SK-N-SH (cell line): ENCODE data around the gene SMURF1. TPM values are rescaled to one million over a fixed set of nuclear protein-coding genes. Genes with fewer than 3 reads are reported as not detected.

Experiments
- CTCF ChIA-PET: fragments of 300-600, 350-600 bp; formaldehyde crosslinking; extraction: SDS; loops from one replicate; lab custom pipeline; 2021; lab: Yijun Ruan, JAX
- POLR2A ChIA-PET: fragments of 350-600 bp; sonication (Branson Sonifier 250); formaldehyde crosslinking; extraction: SDS; loops from one replicate; lab custom pipeline; 2020; ENCODE audit warnings: antibody characterized with exemption, inconsistent platforms; lab: Yijun Ruan, JAX
- DNase-seq: peaks from one replicate; pipeline ENCODE4 v3.0.0; 2012
- H2AFZ ChIP-seq: fragments of 200-600 bp; sonication (generic); 2 replicates; pipeline ENCODE4 v1.8.1; 2016; ENCODE audit warnings: antibody characterized with exemption, mild to moderate bottlenecking, low read depth
- H3F3A ChIP-seq: fragments of 200-600 bp; sonication (generic); replicated peaks from 2 replicates; pipeline ENCODE3; 2016; ENCODE audit warnings: antibody characterized with exemption, mild to moderate bottlenecking; ENCODE audit not compliant: insufficient read depth
- H3K27ac ChIP-seq, 2 experiments: fragments of 200-500 bp in 1 of 2; fragments of 200-600 bp in 1 of 2; sonication (Bioruptor generic) in 1 of 2; sonication (generic), shearing (Covaris generic) in 1 of 2; 2 replicates each; pipeline versions ENCODE4 v1.5.1 to v1.6.1; 2014 to 2016; ENCODE audit warnings: low read depth in 2 of 2, inconsistent platforms in 1 of 2, low read length in 1 of 2, mild to moderate bottlenecking in 1 of 2, mixed read lengths in 1 of 2
- H3K27me3 ChIP-seq: fragments of 200-600 bp; sonication (generic), shearing (Covaris generic); 2 replicates; pipeline ENCODE4 v1.6.1; 2016; ENCODE audit warnings: mixed run types; ENCODE audit not compliant: insufficient read depth
- H3K36me3 ChIP-seq, 2 experiments: fragments of 200-500 bp in 1 of 2; fragments of 200-600 bp in 1 of 2; sonication (Bioruptor generic) in 1 of 2; sonication (generic) in 1 of 2; replicated peaks in 1 of 2; 2 replicates each; pipeline versions ENCODE3 to v1.5.1; 2014 to 2016; ENCODE audit warnings: low read length in 1 of 2, mild to moderate bottlenecking in 1 of 2; ENCODE audit not compliant: insufficient read depth in 2 of 2, control insufficient read depth in 1 of 2
- H3K4me1 ChIP-seq, 2 experiments: fragments of 200-500 bp in 1 of 2; fragments of 200-600 bp in 1 of 2; sonication (Bioruptor generic) in 1 of 2; sonication (generic), shearing (Covaris generic) in 1 of 2; 2 replicates each; pipeline versions ENCODE4 v1.5.1 to v1.6.1; 2014 to 2016; ENCODE audit warnings: low read depth in 1 of 2, low read length in 1 of 2, mixed run types in 1 of 2; ENCODE audit not compliant: insufficient read depth in 2 of 2, control insufficient read depth in 1 of 2
- H3K4me2 ChIP-seq: fragments of 200-600 bp; sonication (generic), shearing (Covaris generic); 2 replicates; pipeline ENCODE4 v1.6.1; 2017; ENCODE audit warnings: mixed run types
- H3K4me3 ChIP-seq, 2 experiments: fragments of 200-500 bp in 1 of 2; fragments of 200-600 bp in 1 of 2; sonication (Bioruptor generic) in 1 of 2; sonication (generic), shearing (Covaris generic) in 1 of 2; 2 replicates each; pipeline versions ENCODE4 v1.5.1 to v1.8.1; 2014 to 2016; ENCODE audit warnings: low read depth in 2 of 2, inconsistent platforms in 1 of 2, low read length in 1 of 2, mild to moderate bottlenecking in 1 of 2, mixed read lengths in 1 of 2, moderate library complexity in 1 of 2
- H3K79me2 ChIP-seq: fragments of 200-600 bp; sonication (generic); 2 replicates; pipeline ENCODE4 v1.8.1; 2017; ENCODE audit warnings: mild to moderate bottlenecking; ENCODE audit not compliant: insufficient read depth
- H3K9ac ChIP-seq: fragments of 200-600 bp; sonication (generic); 2 replicates; pipeline ENCODE4 v1.6.1; 2017; ENCODE audit warnings: mixed run types
- H3K9me2 ChIP-seq: fragments of 200-600 bp; sonication (generic); 2 replicates; pipeline ENCODE4 v1.6.1; 2017; ENCODE audit warnings: mixed run types
- H3K9me3 ChIP-seq: fragments of 200-600 bp; sonication (generic); 2 replicates; pipeline ENCODE4 v1.6.1; 2017; ENCODE audit warnings: mixed run types, mild to moderate bottlenecking, moderate library complexity
- H4K20me1 ChIP-seq: fragments of 200-600 bp; sonication (generic); 2 replicates; pipeline ENCODE4 v1.6.1; 2017; ENCODE audit warnings: mild to moderate bottlenecking, mixed run types; ENCODE audit not compliant: insufficient read depth
- CHD2 ChIP-seq: fragments of 150-350 bp; IDR thresholded peaks from 2 replicates; pipeline ENCODE4 v1.6.1; 2018; ENCODE audit warnings: low read length; ENCODE audit not compliant: partially characterized antibody
- EP300 ChIP-seq, 2 experiments: IDR thresholded peaks; 2 replicates each; pipeline versions ENCODE4 v1.4.0 to v1.6.1; 2012; ENCODE audit warnings: borderline replicate concordance in 1 of 2, low read depth in 1 of 2, low read length in 1 of 2
- EZH2phosphoT487 ChIP-seq: fragments of 200-600 bp; sonication (generic); IDR thresholded peaks from 2 replicates; pipeline ENCODE4 v1.6.1; 2017; ENCODE audit warnings: low read depth, mixed run types, mild to moderate bottlenecking, antibody characterized with exemption, moderate library complexity, borderline replicate concordance
- FOXM1 ChIP-seq: IDR thresholded peaks from 2 replicates; pipeline ENCODE4 v1.4.0; 2012; ENCODE audit warnings: low read depth, mild to moderate bottlenecking
- GABPA ChIP-seq: IDR thresholded peaks from 2 replicates; pipeline ENCODE4 v1.4.0; 2012; ENCODE audit warnings: low read depth, mild to moderate bottlenecking
- MXI1 ChIP-seq: IDR thresholded peaks from 2 replicates; pipeline ENCODE4 v1.6.1; 2012; ENCODE audit warnings: mild to moderate bottlenecking, low read depth, low read length, improper control_type of control experiment
- NFIC ChIP-seq: IDR thresholded peaks from 2 replicates; pipeline ENCODE4 v1.4.0; 2012; ENCODE audit warnings: borderline replicate concordance
- RCOR1 ChIP-seq: fragments of 150-350 bp; IDR thresholded peaks from 2 replicates; pipeline ENCODE4 v1.6.1; 2017; ENCODE audit warnings: antibody characterized with exemption, low read length
- REST ChIP-seq: IDR thresholded peaks from 2 replicates; pipeline ENCODE4 v1.6.1; 2012; ENCODE audit warnings: mild to moderate bottlenecking, low read depth, low read length, moderate library complexity
- RFX5 ChIP-seq: IDR thresholded peaks from 2 replicates; pipeline ENCODE4 v1.6.1; 2012; ENCODE audit warnings: mild to moderate bottlenecking, improper control_type of control experiment, low read length
- RXRA ChIP-seq: IDR thresholded peaks from 2 replicates; pipeline ENCODE4 v1.4.0; 2012; ENCODE audit warnings: low read depth, mild to moderate bottlenecking, borderline replicate concordance
- SIN3A ChIP-seq: IDR thresholded peaks from 2 replicates; pipeline ENCODE4 v1.6.1; 2012; ENCODE audit warnings: low read depth, mild to moderate bottlenecking, low read length, moderate library complexity, borderline replicate concordance
- TCF12 ChIP-seq: IDR thresholded peaks from 2 replicates; pipeline ENCODE4 v1.4.0; 2012
- TEAD4 ChIP-seq: IDR thresholded peaks from 2 replicates; pipeline ENCODE4 v1.4.0; 2012; ENCODE audit warnings: mild to moderate bottlenecking, borderline replicate concordance; ENCODE audit not compliant: insufficient read depth
- WGBS: methylation state at CpG from one replicate; pipeline ENCODE4 v1.1.6; 2017; ENCODE audit warnings: low lambda C conversion rate; 5-methylcytosine and 5-hydroxymethylcytosine counted together
- polyA plus RNA-seq, 3 experiments: library from polyadenylated mRNA; depleted of rRNA; stranded (reverse); fragments of >200 nt; gene quantifications; 2 replicates each; pipeline ENCODE4 v1.2.3, GENCODE V29; 2012
- TF ChIP-seq, protein P1 (sequence below): fragments of 150-350 bp; IDR thresholded peaks from 2 replicates; pipeline ENCODE4 v1.6.1; 2016; ENCODE audit warnings: mild to moderate bottlenecking, low read depth, low read length

SMURF1 gene
- polyA plus RNA-seq, 1 of the 3 experiments (the other 2 are of a cell fraction): 12.9 TPM

DNA sequence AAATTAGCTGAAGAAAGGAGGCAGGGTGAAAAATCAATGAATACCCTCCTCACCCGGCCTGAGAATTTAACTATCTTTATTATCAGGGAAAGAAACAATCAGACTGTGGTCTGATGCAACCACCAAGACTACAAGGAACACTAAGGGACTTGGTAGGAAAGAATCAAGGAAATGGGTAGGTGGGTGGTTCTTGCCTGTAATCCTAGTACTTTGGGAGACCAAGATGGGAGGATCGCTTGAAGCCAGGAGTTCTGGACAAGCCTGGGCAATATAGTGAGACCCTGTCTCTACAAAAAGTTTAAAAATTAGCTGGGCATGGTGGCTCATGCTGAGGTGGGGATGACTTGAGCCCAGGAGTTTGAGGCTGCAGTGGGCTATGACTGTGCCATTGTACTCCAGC lies 12.6 kb downstream of the SMURF1 start:
- Histone ChIP-seq H3K27ac (no peak overlapping the region), H3F3A (peaks cover 1% of the 10 kb centered on the region), H3K36me3 (no peaks in the 10 kb centered on the region), H2AFZ (no peak overlapping the region), H4K20me1 (peaks cover 98% of the 10 kb centered on the region), H3K27me3 (no peaks in the 10 kb centered on the region), H3K9me3 (no peaks in the 10 kb centered on the region), H3K9ac (no peak overlapping the region), H3K79me2 (peaks cover 100% of the 10 kb centered on the region), H3K4me1 (peaks cover 5 to 8% of the 10 kb centered on the region in 2 experiments; a peak in 3 of 4 replicates), H3K4me3 (no peak overlapping the region), H3K9me2 (no peaks in the 10 kb centered on the region), H3K4me2 (no peak overlapping the region)
- no peak for TF ChIP-seq EP300 (IDR thresholded peaks at IDR 0.05; ENCODE audit: borderline replicate concordance in 1 of 2, low read depth in 1 of 2, low read length in 1 of 2)
- TF ChIP-seq RCOR1: no peak
- POLR2A ChIA-PET: interaction anchor here (0.6 kb wide), 1 partner anchor 1682 kb away, joined by 3 read pairs; no protein-coding TSS in a partner anchor
- CTCF ChIA-PET: interaction anchor here (1.3 kb wide), 1 partner anchor 91 kb away, joined by 4 read pairs; no protein-coding TSS in a partner anchor
- DNase-seq: no peak
- 96% methylated on average over 2 of the region's 2 CpGs for WGBS

- no peak overlapping the region for H3K4me3 ChIP-seq
- H3K27me3 ChIP-seq: no peaks in the 10 kb centered on the region
- no peak for DNase-seq
- CTCF ChIA-PET: interaction anchor here (1.0 to 1.9 kb wide), 4 partner anchors 9 to 89 kb away, joined by 3 to 6 read pairs (median 3); no protein-coding TSS in a partner anchor
- POLR2A ChIA-PET: interaction anchor here (1.4 kb wide), 1 partner anchor 8 kb away, joined by 3 read pairs; no protein-coding TSS in a partner anchor
- 97% methylated on average over 6 of the region's 6 CpGs for WGBS
- H3K4me2 ChIP-seq: no peak overlapping the region
- no peaks in the 10 kb centered on the region for H3F3A ChIP-seq
- H3K79me2 ChIP-seq: peaks cover 100% of the 10 kb centered on the region
- H3K9me3 ChIP-seq: no peaks in the 10 kb centered on the region
- H3K9ac ChIP-seq: no peak overlapping the region
- H2AFZ ChIP-seq: no peak overlapping the region
- H4K20me1 ChIP-seq: peaks cover 98% of the 10 kb centered on the region
- H3K9me2 ChIP-seq: no peaks in the 10 kb centered on the region
- H3K36me3 ChIP-seq: no peaks in the 10 kb centered on the region
- no peak for TF ChIP-seq TEAD4
- peaks cover 7 to 9% of the 10 kb centered on the region in 2 experiments; a peak in 3 of 4 replicates for H3K4me1 ChIP-seq
- H3K27ac ChIP-seq: no peak overlapping the region
Observed at GRCh38 chr7:99129536-99129935, 14.4 kb downstream of the SMURF1 start.

DNA sequence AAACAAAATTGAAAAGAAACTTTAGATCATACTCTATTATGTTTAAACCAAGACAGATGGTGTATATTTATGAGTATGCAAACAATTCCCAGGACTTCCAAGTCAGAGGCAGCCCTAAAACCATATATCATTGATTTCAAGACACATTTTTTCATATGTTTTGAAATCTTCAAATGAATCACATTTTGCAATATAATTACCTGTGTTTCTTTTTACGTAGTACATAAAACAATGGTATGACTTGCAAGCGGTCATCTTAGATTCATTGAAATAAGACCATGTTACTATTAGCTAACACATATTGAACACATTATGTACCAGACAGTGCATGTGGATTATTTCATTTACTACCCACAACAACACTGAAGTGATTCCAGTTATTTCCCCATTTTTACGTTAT lies 14.9 kb downstream of the SMURF1 start:
- peaks cover 100% of the 10 kb centered on the region for H3K79me2 ChIP-seq
- H4K20me1 ChIP-seq: peaks cover 98% of the 10 kb centered on the region
- H3K27ac ChIP-seq: no peak overlapping the region
- CTCF ChIA-PET: interaction anchor here (1.0 to 1.9 kb wide), 4 partner anchors 10 to 88 kb away, joined by 3 to 6 read pairs (median 3); no protein-coding TSS in a partner anchor
- no peaks in the 10 kb centered on the region for H3K9me2 ChIP-seq
- no peaks in the 10 kb centered on the region for H3K9me3 ChIP-seq
- no peak for TF ChIP-seq CHD2
- TF ChIP-seq NFIC: no peak
- no peak for TF ChIP-seq EZH2phosphoT487
- no peak for TF ChIP-seq TEAD4
- TF ChIP-seq TCF12: no peak
- TF ChIP-seq MXI1: no peak
- no peak for TF ChIP-seq RXRA
- TF ChIP-seq, protein P1, sequence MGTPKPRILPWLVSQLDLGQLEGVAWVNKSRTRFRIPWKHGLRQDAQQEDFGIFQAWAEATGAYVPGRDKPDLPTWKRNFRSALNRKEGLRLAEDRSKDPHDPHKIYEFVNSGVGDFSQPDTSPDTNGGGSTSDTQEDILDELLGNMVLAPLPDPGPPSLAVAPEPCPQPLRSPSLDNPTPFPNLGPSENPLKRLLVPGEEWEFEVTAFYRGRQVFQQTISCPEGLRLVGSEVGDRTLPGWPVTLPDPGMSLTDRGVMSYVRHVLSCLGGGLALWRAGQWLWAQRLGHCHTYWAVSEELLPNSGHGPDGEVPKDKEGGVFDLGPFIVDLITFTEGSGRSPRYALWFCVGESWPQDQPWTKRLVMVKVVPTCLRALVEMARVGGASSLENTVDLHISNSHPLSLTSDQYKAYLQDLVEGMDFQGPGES: no peak
- no peak for TF ChIP-seq SIN3A
- no peak for TF ChIP-seq GABPA
- TF ChIP-seq EP300 (IDR thresholded peaks at IDR 0.05; ENCODE audit: borderline replicate concordance in 1 of 2, low read depth in 1 of 2, low read length in 1 of 2): no peak
- no peak for TF ChIP-seq RFX5
- TF ChIP-seq REST: no peak
- no peak for TF ChIP-seq FOXM1
- H3K36me3 ChIP-seq: no peaks in the 10 kb centered on the region
- 95% methylated on average over 3 of the region's 3 CpGs for WGBS
- H2AFZ ChIP-seq: no peak overlapping the region
- no peaks in the 10 kb centered on the region for H3K27me3 ChIP-seq
- no peak overlapping the region for H3K4me2 ChIP-seq
- no peak overlapping the region for H3K9ac ChIP-seq
- peaks cover 7 to 14% of the 10 kb centered on the region in 2 experiments; a peak in 3 of 4 replicates for H3K4me1 ChIP-seq
- H3F3A ChIP-seq: peaks cover under 1% of the 10 kb centered on the region
- no peak overlapping the region for H3K4me3 ChIP-seq
- no peak for DNase-seq
- POLR2A ChIA-PET: interaction anchor here (1.4 kb wide), 1 partner anchor 8 kb away, joined by 3 read pairs; no protein-coding TSS in a partner anchor
